ENCODE measurements around the gene CBFB. TPM values are rescaled to one million over a fixed set of nuclear protein-coding genes. Genes with fewer than 3 reads are reported as not detected.

The CBFB gene
- total and polyA plus RNA-seq, 2 of the 13 experiments (the other 11 are each of a cell fraction or from before 2014, with no cell fraction given) = 22.1 to 70.8 TPM

- TF ChIP-seq ZNF576 (CRISPR knock-in tag; IDR thresholded peaks at IDR 0.05) = no peak
- TF ChIP-seq ZMYM2 (CRISPR knock-in tag; IDR thresholded peaks at IDR 0.05) = peak; percentile 66
- no peak for TF ChIP-seq ZNF704 (CRISPR knock-in tag; IDR thresholded peaks at IDR 0.05; ENCODE audit: borderline replicate concordance)
- TF ChIP-seq, protein P1, sequence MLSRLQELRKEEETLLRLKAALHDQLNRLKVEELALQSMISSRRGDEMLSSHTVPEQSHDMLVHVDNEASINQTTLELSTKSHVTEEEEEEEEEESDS (CRISPR knock-in tag; IDR thresholded peaks at IDR 0.05; ENCODE audit: borderline replicate concordance) = no peak
- TF ChIP-seq ZNF782 (CRISPR knock-in tag; IDR thresholded peaks at IDR 0.05; ENCODE audit: borderline replicate concordance) = no peak; the same call in 1 of the 2 replicates
- peak; percentile 74; the same call in 1 of the 2 replicates for TF ChIP-seq ZNF331 (CRISPR knock-in tag; IDR thresholded peaks at IDR 0.05)
- TF ChIP-seq, protein P2, sequence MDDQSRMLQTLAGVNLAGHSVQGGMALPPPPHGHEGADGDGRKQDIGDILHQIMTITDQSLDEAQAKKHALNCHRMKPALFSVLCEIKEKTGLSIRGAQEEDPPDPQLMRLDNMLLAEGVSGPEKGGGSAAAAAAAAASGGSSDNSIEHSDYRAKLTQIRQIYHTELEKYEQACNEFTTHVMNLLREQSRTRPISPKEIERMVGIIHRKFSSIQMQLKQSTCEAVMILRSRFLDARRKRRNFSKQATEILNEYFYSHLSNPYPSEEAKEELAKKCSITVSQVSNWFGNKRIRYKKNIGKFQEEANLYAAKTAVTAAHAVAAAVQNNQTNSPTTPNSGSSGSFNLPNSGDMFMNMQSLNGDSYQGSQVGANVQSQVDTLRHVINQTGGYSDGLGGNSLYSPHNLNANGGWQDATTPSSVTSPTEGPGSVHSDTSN (CRISPR knock-in tag; IDR thresholded peaks at IDR 0.05; ENCODE audit: borderline replicate concordance) = no peak
- TF ChIP-seq NFE2L1 (CRISPR knock-in tag; IDR thresholded peaks at IDR 0.05; ENCODE audit: borderline replicate concordance) = no peak
- no peak for TF ChIP-seq SOX6 (IDR thresholded peaks at IDR 0.05)
- peak; percentile 97 for TF ChIP-seq SOX6 (CRISPR knock-in tag; IDR thresholded peaks at IDR 0.05)
- peak; percentile 48; the same call in 1 of the 2 replicates for TF ChIP-seq ZNF749 (CRISPR knock-in tag; IDR thresholded peaks at IDR 0.05; ENCODE audit: borderline replicate concordance)
- TF ChIP-seq ZSCAN21 (CRISPR knock-in tag; IDR thresholded peaks at IDR 0.05; ENCODE audit: borderline replicate concordance) = no peak; the same call in 1 of the 2 replicates
- TF ChIP-seq ZNF142 (CRISPR knock-in tag; IDR thresholded peaks at IDR 0.05) = 0 out of 2 replicates have a peak, but pooled peaks have one; percentile 28
- TF ChIP-seq PHF8 (CRISPR knock-in tag; IDR thresholded peaks at IDR 0.05) = no peak
- TF ChIP-seq TFAP4 (IDR thresholded peaks at IDR 0.05; ENCODE audit: borderline replicate concordance, low read depth) = peak; percentile 56
Observed at GRCh38 chr16:66996324-66996982, 32.5 kb upstream of the CBFB start (continued).
